Stimulated activated CD8-positive, alpha-beta memory T cell treated with anti-CD3 and anti-CD28 coated beads, Interleukin-12 subunit alpha, Interleukin-12 subunit beta, amount 100 ng/mL, for 24 hours (primary cell): ENCODE measurements around the gene SYNE3.

Experiments used
- DNase-seq: peaks from one replicate; pipeline ENCODE4 v3.0.0-alpha.2; 2020; ENCODE audit errors: extremely low read depth

SYNE3 gene

DNA sequence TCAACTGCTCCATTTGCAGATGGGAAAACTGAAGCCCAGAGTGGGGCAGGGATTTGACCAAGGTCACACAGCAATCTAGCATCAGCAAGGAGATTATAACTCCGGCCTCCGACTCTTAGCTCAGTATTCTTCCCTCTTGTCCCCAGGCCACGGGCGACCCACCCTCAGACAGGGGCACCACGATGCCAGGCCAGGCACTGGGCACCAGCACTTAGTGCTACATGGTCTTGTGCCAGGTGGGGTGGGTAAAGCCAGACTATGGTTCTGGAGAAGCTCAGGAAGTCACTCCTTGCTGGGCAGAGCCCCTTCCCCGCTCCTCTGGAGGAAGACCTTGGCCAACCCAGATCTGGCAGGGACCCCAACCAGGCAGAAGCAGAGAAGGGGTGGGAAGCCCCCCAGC, 41.5 kb downstream of the SYNE3 start:
- no peak for DNase-seq

DNA sequence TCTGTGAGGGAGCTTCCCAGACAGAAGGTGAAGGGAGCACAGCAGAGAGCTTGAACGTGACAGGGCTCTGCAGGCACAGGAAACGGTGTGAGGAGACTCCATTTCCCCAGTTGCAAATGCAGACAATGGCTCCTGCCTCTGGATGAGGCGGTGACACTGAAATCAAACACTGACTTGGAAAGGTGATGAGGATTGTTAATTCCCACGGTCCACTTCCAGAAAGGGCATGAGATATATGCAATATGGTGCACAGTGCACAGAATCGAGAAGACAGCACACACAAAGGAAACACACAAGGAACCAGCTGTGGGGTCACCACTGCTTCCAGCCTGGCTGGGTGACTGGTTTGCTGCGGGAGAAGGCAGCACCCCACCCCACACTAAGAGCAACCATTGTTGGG, 42.0 kb downstream of the SYNE3 start:
- no peak for DNase-seq

DNA sequence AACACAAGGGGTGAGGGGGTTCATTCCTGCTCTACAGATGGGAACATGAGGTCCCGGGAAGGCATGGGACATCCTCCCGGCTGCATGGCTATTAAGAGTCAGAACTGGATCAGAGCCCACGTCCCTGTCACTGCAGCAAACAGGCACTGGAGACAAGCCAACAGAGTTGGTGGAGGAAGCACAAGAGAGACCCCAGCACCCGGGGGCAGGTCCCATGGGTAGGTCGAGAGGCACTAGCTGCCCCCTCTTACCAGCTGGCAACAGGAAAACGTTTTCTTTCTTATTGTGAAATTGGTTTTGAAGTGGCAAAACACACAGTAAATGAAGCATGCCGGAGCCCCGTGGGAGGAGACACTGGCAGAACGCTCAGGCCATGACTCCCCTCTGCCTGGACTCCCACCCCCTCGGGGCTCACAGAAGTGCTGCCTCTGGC, 43.6 kb downstream of the SYNE3 start:
- no peak for DNase-seq

DNA sequence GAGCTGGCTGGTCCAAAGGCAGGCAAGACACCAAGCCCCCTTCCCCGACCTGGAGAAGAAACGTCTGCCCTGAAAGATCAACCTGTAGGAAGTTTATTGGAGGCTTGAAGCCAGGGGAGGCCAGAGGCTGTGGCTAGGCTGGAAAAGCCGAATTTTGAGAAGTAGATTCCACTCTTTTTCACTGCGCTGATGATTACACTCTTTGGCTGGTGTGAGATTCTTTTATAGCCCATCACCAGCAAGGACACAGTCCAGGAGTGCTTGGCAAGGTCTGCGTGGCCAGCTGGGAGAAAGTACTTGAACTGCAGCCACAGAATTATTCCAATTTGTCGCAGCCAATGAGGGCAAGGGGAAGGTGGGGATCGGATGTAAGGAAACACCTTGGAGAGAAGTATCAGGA, 45.0 kb downstream of the SYNE3 start:
- no peak for DNase-seq

GRCh38 chr14:95471016-95471415, 45.4 kb downstream of the SYNE3 start:
- DNase-seq, result no peak

DNA sequence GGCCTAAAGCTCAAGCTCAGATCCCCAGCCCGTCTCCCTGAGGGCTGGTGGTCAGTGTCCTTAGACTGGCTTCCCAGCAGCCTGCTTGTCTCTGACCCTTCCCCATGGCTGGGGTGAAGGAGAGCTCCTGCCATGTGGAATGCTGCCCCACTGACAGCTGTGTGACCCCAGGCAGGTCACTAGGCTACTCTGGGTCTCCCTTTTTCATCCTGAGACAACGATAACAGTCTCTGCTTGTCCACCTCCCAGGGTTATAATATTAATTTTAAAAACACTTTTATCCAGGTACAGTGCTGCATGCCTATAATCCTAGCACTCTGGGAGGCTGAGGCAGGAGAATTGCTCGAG, 47.3 kb downstream of the SYNE3 start:
- no peak for DNase-seq

DNA sequence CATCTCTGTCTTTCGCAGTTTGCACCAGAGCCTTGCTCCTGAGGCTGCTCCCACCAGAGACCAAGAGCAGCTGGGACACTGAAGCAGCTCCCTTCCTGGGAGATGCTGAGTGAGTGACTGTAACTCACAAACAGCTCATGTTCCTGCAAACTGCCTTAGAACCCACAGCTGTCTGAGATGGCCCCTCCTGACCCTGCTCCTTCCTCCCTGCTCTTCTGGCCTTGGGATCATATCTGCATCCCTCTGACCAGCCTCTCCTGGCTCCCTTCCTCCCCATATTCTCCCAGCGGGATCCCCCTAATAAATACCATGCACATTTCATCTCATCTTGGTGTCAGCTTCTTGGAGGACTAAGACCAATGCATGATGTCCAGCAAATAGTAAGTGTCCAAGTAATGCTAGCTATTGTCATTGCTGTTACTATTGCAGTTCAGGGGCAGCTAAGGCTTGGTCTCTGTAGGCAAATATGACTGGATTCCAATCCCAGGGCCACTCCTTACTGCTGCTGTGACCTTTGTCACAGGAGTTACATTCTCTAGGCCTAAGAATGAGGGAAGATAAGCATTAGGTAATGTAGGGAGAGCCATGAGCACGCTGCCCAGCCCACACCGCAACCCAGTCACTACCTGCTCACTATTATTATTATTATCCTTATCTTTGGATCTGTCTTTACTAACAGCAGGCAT, 47.9 kb downstream of the SYNE3 start:
- no peak for DNase-seq

GRCh38 chr14:95467657-95468056, 48.8 kb downstream of the SYNE3 start:
- DNase-seq, result no peak

GRCh38 chr14:95467232-95467631, 49.2 kb downstream of the SYNE3 start:
- DNase-seq, result no peak
